ENCODE measurements around the gene CNTN4. TPM values are rescaled to one million over a fixed set of nuclear protein-coding genes. Genes with fewer than 3 reads are reported as not detected.
A peak's percentile ranks its signal among the peaks of the same experiment; 100 is the strongest.

Gene CNTN4
- polyA plus RNA-seq, 1 experiment = not detected

GRCh38 chr3:2653706-2654105 lies 555.0 kb downstream of the CNTN4 start:
- POLR2A ChIA-PET = no interaction called here
- DNase-seq (ENCODE audit: low read depth, low spot score) = no peak
- Histone ChIP-seq H3K27me3 (ENCODE audit: control insufficient read depth, insufficient read depth, low read length) (no peaks in the 10 kb centered on the region), H3K27ac (ENCODE audit: low read depth, low read length) (no peak overlapping the region), H3K9me3 (ENCODE audit: control insufficient read depth, insufficient read depth, low read length) (peaks cover 4% of the 10 kb centered on the region), H3K4me3 (ENCODE audit: low read depth, low read length) (no peak overlapping the region)
- CTCF ChIA-PET = no interaction called here
- TF ChIP-seq CTCF (IDR thresholded peaks at IDR 0.05; ENCODE audit: low read depth, low read length) = no peak

- ChIA-PET CTCF (no interaction called here), POLR2A (no interaction called here)
- Histone ChIP-seq H3K9me3 (ENCODE audit: control insufficient read depth, insufficient read depth, low read length) (peaks cover 4% of the 10 kb centered on the region), H3K27me3 (ENCODE audit: control insufficient read depth, insufficient read depth, low read length) (no peaks in the 10 kb centered on the region), H3K27ac (ENCODE audit: low read depth, low read length) (no peak overlapping the region), H3K4me3 (ENCODE audit: low read depth, low read length) (no peak overlapping the region)
- DNase-seq (ENCODE audit: low read depth, low spot score) = no peak
- TF ChIP-seq CTCF (IDR thresholded peaks at IDR 0.05; ENCODE audit: low read depth, low read length) = no peak
Observed at GRCh38 chr3:2655229-2655701, 556.6 kb downstream of the CNTN4 start.

GRCh38 chr3:2656806-2657777 lies 558.4 kb downstream of the CNTN4 start:
- Histone ChIP-seq H3K4me3 (ENCODE audit: low read depth, low read length) (no peak overlapping the region), H3K9me3 (ENCODE audit: control insufficient read depth, insufficient read depth, low read length) (peaks cover 5% of the 10 kb centered on the region), H3K27ac (ENCODE audit: low read depth, low read length) (peak overlapping the region; percentile 40), H3K27me3 (ENCODE audit: control insufficient read depth, insufficient read depth, low read length) (no peaks in the 10 kb centered on the region)
- POLR2A ChIA-PET = no interaction called here
- CTCF ChIA-PET = no interaction called here
- no peak for DNase-seq (ENCODE audit: low read depth, low spot score)
- no peak for TF ChIP-seq CTCF (IDR thresholded peaks at IDR 0.05; ENCODE audit: low read depth, low read length)

GRCh38 chr3:2657971-2658370 lies 559.3 kb downstream of the CNTN4 start:
- DNase-seq (ENCODE audit: low read depth, low spot score) = no peak
- Histone ChIP-seq H3K9me3 (ENCODE audit: control insufficient read depth, insufficient read depth, low read length) (peaks cover 5% of the 10 kb centered on the region; the same call in 1 of the 2 replicates), H3K27ac (ENCODE audit: low read depth, low read length) (no peak overlapping the region), H3K27me3 (ENCODE audit: control insufficient read depth, insufficient read depth, low read length) (no peaks in the 10 kb centered on the region), H3K4me3 (ENCODE audit: low read depth, low read length) (no peak overlapping the region)
- TF ChIP-seq CTCF (IDR thresholded peaks at IDR 0.05; ENCODE audit: low read depth, low read length) = no peak
- POLR2A ChIA-PET = no interaction called here
- CTCF ChIA-PET = no interaction called here

- POLR2A ChIA-PET = no interaction called here
- Histone ChIP-seq H3K27ac (ENCODE audit: low read depth, low read length) (no peak overlapping the region), H3K9me3 (ENCODE audit: control insufficient read depth, insufficient read depth, low read length) (peaks cover 5% of the 10 kb centered on the region; the same call in 1 of the 2 replicates), H3K27me3 (ENCODE audit: control insufficient read depth, insufficient read depth, low read length) (no peaks in the 10 kb centered on the region), H3K4me3 (ENCODE audit: low read depth, low read length) (no peak overlapping the region)
- TF ChIP-seq CTCF (IDR thresholded peaks at IDR 0.05; ENCODE audit: low read depth, low read length) = no peak
- CTCF ChIA-PET = no interaction called here
- DNase-seq (ENCODE audit: low read depth, low spot score) = no peak
Observed at GRCh38 chr3:2659896-2660295, 561.2 kb downstream of the CNTN4 start.
